ENCODE measurements around the gene RND2. TPM values are rescaled to one million over a fixed set of nuclear protein-coding genes. Genes with fewer than 3 reads are reported as not detected.

Gene RND2
- total and polyA plus RNA-seq, 4 donors = 0.25 to 1.3 (median 0.43) TPM

GRCh38 chr17:43018008-43018853 lies 6.8 kb upstream of the RND2 start:
- ATAC-seq (ENCODE audit: insufficient read depth, low FRiP score) (no peak), DNase-seq (peak in 2 of 3 donors; percentile 27 to 46)
- Histone ChIP-seq H3K36me3 (ENCODE audit: control insufficient read depth in 4 of 4, insufficient read depth in 4 of 4, low read length in 4 of 4) (peaks cover 0 to 34% (median 6%) of the 10 kb centered on the region in 4 donors), H3K4me1 (ENCODE audit: control insufficient read depth in 5 of 5, insufficient read depth in 5 of 5, low read length in 5 of 5) (peaks cover 0 to 33% (median 13%) of the 10 kb centered on the region in 5 donors), H3K27ac (ENCODE audit: low read depth in 1 of 2, low read length in 1 of 2) (peak overlapping the region in 1 of 2 donors; percentile 4), H3K9me3 (ENCODE audit: control insufficient read depth in 4 of 4, insufficient read depth in 3 of 4, low read length in 3 of 4) (no peaks in the 10 kb centered on the region), H3K9ac (ENCODE audit: insufficient read depth in 1 of 2, low read length in 2 of 2) (no peak overlapping the region), H3K27me3 (ENCODE audit: control insufficient read depth in 3 of 3, insufficient read depth in 3 of 3, low read length in 2 of 3) (no peaks in the 10 kb centered on the region), H3K4me3 (no peak overlapping the region)
- no peak for TF ChIP-seq CTCF (IDR thresholded peaks at IDR 0.05; ENCODE audit: control extremely low read depth, extremely low read depth)
- WGBS, 2 donors = 63 to 67% methylated on average over 19 of the region's 19 CpGs

DNA sequence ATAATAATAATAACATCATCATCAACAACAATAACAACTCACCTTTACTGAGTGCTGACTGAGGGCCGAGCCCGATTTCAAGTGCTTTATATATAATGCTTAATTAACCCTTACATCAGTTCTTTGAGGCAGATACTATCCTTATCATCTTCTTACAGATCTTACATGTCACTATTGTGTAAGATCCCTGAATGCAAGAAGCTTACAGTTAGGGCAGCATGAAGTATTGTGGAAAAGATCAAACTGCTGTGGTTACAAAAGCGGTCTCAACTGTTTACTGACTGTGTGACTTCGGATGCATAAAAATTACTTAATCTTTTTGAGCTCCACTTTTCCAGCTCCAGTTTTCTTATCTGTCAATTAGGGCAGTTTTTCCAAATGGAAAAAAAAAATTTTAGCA lies 6.1 kb upstream of the RND2 start:
- 13 to 29% methylated on average over 4 of the region's 4 CpGs for WGBS, 2 donors
- Histone ChIP-seq H3K27ac (ENCODE audit: low read depth in 1 of 2, low read length in 1 of 2) (no peak overlapping the region), H3K36me3 (ENCODE audit: control insufficient read depth in 4 of 4, insufficient read depth in 4 of 4, low read length in 4 of 4) (peaks cover 0 to 29% (median 1%) of the 10 kb centered on the region in 4 donors), H3K27me3 (ENCODE audit: control insufficient read depth in 3 of 3, insufficient read depth in 3 of 3, low read length in 2 of 3) (no peaks in the 10 kb centered on the region), H3K9me3 (ENCODE audit: control insufficient read depth in 4 of 4, insufficient read depth in 3 of 4, low read length in 3 of 4) (no peaks in the 10 kb centered on the region), H3K9ac (ENCODE audit: insufficient read depth in 1 of 2, low read length in 2 of 2) (no peak overlapping the region), H3K4me3 (no peak overlapping the region), H3K4me1 (ENCODE audit: control insufficient read depth in 5 of 5, insufficient read depth in 5 of 5, low read length in 5 of 5) (peaks cover 0 to 29% (median 13%) of the 10 kb centered on the region in 5 donors)
- no peak for TF ChIP-seq CTCF (IDR thresholded peaks at IDR 0.05; ENCODE audit: control extremely low read depth, extremely low read depth)
- no peak for ATAC-seq (ENCODE audit: insufficient read depth, low FRiP score)
- DNase-seq = peak in 1 of 3 donors; percentile 26

- WGBS, 2 donors = 23 to 31% methylated on average over 7 of the region's 7 CpGs
- ATAC-seq (ENCODE audit: insufficient read depth, low FRiP score) (no peak), DNase-seq (no peak)
- H3K36me3 ChIP-seq (ENCODE audit: control insufficient read depth in 4 of 4, insufficient read depth in 4 of 4, low read length in 4 of 4) = peaks cover 0 to 25% (median 1%) of the 10 kb centered on the region in 4 donors
- no peak overlapping the region for H3K4me3 ChIP-seq
- no peak overlapping the region for H3K9ac ChIP-seq (ENCODE audit: insufficient read depth in 1 of 2, low read length in 2 of 2)
- no peak for TF ChIP-seq CTCF (IDR thresholded peaks at IDR 0.05; ENCODE audit: control extremely low read depth, extremely low read depth)
- no peaks in the 10 kb centered on the region for H3K27me3 ChIP-seq (ENCODE audit: control insufficient read depth in 3 of 3, insufficient read depth in 3 of 3, low read length in 2 of 3)
- H3K27ac ChIP-seq (ENCODE audit: low read depth in 1 of 2, low read length in 1 of 2) = peak overlapping the region in 1 of 2 donors; percentile 65
- no peaks in the 10 kb centered on the region for H3K9me3 ChIP-seq (ENCODE audit: control insufficient read depth in 4 of 4, insufficient read depth in 3 of 4, low read length in 3 of 4)
- H3K4me1 ChIP-seq (ENCODE audit: control insufficient read depth in 5 of 5, insufficient read depth in 5 of 5, low read length in 5 of 5) = peaks cover 0 to 29% (median 13%) of the 10 kb centered on the region in 5 donors
Observed at GRCh38 chr17:43019418-43019817, 5.6 kb upstream of the RND2 start.

All from lung (tissue), 12 donors.